ENCODE measurements around the gene IQCE.

DNA sequence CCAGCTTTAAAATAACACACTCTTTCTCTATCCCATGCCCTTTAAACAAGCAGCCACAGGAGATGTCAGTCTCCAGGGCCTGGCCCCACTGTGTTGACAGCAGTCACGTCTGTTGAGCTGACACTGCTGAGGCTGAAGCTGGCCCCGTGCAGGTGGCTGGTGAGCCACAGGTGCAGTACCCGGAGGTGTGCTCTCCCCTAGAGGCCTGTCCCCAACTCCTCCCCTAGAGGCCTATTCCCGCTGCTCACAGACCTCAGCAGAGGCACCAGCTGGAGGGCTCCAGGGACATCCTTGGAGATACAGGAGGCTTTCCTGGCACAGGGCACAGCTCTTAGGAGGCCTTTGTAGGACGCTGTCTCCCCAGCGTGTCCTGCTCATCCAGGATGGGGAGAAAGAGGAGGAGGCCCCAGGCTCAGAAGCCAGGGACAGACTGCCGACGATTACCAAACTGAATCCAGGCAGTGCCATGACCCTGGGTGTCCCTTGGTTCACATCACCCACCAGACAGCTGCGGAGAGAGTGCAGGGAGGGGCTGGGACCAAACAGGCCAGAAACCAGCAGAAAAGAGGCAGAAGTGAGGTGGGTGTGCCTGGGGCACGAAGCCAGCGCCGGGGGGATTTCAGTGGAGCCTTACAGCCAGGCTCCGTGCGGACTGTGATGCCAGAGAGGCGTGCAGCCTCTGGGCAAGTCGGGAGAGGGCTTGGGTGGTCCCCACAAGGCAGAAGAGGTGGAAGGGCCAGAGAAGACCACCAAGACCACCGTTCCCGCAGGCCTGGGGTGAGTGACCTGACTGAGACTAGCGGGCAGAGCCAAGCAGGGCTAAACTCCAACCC is 54.5 kb downstream of the IQCE start:
- TF ChIP-seq EZH2phosphoT487 (IDR thresholded peaks at IDR 0.05; ENCODE audit: insufficient read depth, low read depth), result no peak
- TF ChIP-seq EZH2 (IDR thresholded peaks at IDR 0.05; ENCODE audit: insufficient read depth, poor library complexity, severe bottlenecking), result no peak

Data from GM23248 (cell line).